ENCODE results near the gene UGT1A6.

UGT1A6 gene

GRCh38 chr2:233807215-233807865 is 114.7 kb downstream of the UGT1A6 start:
- Histone ChIP-seq H3K27me3 (ENCODE audit: control insufficient read depth in 1 of 2, insufficient read depth in 2 of 2, low read length in 2 of 2) (no peaks in the 10 kb centered on the region), H3K9ac (ENCODE audit: low read depth in 1 of 2, low read length in 2 of 2) (no peak overlapping the region), H3K36me3 (ENCODE audit: control insufficient read depth in 1 of 2, insufficient read depth in 2 of 2, low read length in 2 of 2) (no peaks in the 10 kb centered on the region), H3K9me3 (ENCODE audit: control insufficient read depth in 1 of 2, low read length in 2 of 2) (no peaks in the 10 kb centered on the region), H3K4me1 (ENCODE audit: control insufficient read depth in 1 of 2, insufficient read depth in 2 of 2, low read length in 2 of 2) (no peaks in the 10 kb centered on the region), H3K4me3 (ENCODE audit: low read depth in 1 of 2, low read length in 2 of 2) (no peak overlapping the region), H3K27ac (ENCODE audit: low read depth, low read length) (no peak overlapping the region)

- Histone ChIP-seq H3K9ac (ENCODE audit: low read depth in 1 of 2, low read length in 2 of 2) (no peak overlapping the region), H3K4me1 (ENCODE audit: control insufficient read depth in 1 of 2, insufficient read depth in 2 of 2, low read length in 2 of 2) (no peaks in the 10 kb centered on the region), H3K27me3 (ENCODE audit: control insufficient read depth in 1 of 2, insufficient read depth in 2 of 2, low read length in 2 of 2) (no peaks in the 10 kb centered on the region), H3K9me3 (ENCODE audit: control insufficient read depth in 1 of 2, low read length in 2 of 2) (no peaks in the 10 kb centered on the region), H3K4me3 (ENCODE audit: low read depth in 1 of 2, low read length in 2 of 2) (no peak overlapping the region), H3K27ac (ENCODE audit: low read depth, low read length) (no peak overlapping the region), H3K36me3 (ENCODE audit: control insufficient read depth in 1 of 2, insufficient read depth in 2 of 2, low read length in 2 of 2) (no peaks in the 10 kb centered on the region)
Observed at GRCh38 chr2:233807966-233808935, 115.6 kb downstream of the UGT1A6 start.

GRCh38 chr2:233810385-233810784 is 117.7 kb downstream of the UGT1A6 start:
- H3K9me3 ChIP-seq (ENCODE audit: control insufficient read depth in 1 of 2, low read length in 2 of 2) = no peaks in the 10 kb centered on the region
- H3K27me3 ChIP-seq (ENCODE audit: control insufficient read depth in 1 of 2, insufficient read depth in 2 of 2, low read length in 2 of 2) = peaks cover 0 to 2% of the 10 kb centered on the region in 2 donors
- no peak overlapping the region for H3K4me3 ChIP-seq (ENCODE audit: low read depth in 1 of 2, low read length in 2 of 2)
- H3K27ac ChIP-seq (ENCODE audit: low read depth, low read length) = no peak overlapping the region
- no peak overlapping the region for H3K9ac ChIP-seq (ENCODE audit: low read depth in 1 of 2, low read length in 2 of 2)
- no peaks in the 10 kb centered on the region for H3K4me1 ChIP-seq (ENCODE audit: control insufficient read depth in 1 of 2, insufficient read depth in 2 of 2, low read length in 2 of 2)
- no peaks in the 10 kb centered on the region for H3K36me3 ChIP-seq (ENCODE audit: control insufficient read depth in 1 of 2, insufficient read depth in 2 of 2, low read length in 2 of 2)

- Histone ChIP-seq H3K4me1 (ENCODE audit: control insufficient read depth in 1 of 2, insufficient read depth in 2 of 2, low read length in 2 of 2) (no peaks in the 10 kb centered on the region), H3K27me3 (ENCODE audit: control insufficient read depth in 1 of 2, insufficient read depth in 2 of 2, low read length in 2 of 2) (peaks cover 0 to 2% of the 10 kb centered on the region in 2 donors), H3K27ac (ENCODE audit: low read depth, low read length) (no peak overlapping the region), H3K9me3 (ENCODE audit: control insufficient read depth in 1 of 2, low read length in 2 of 2) (no peaks in the 10 kb centered on the region), H3K4me3 (ENCODE audit: low read depth in 1 of 2, low read length in 2 of 2) (no peak overlapping the region), H3K36me3 (ENCODE audit: control insufficient read depth in 1 of 2, insufficient read depth in 2 of 2, low read length in 2 of 2) (no peaks in the 10 kb centered on the region), H3K9ac (ENCODE audit: low read depth in 1 of 2, low read length in 2 of 2) (no peak overlapping the region)
Observed at GRCh38 chr2:233811087-233811486, 118.4 kb downstream of the UGT1A6 start.

GRCh38 chr2:233811732-233812131 is 119.0 kb downstream of the UGT1A6 start:
- no peak overlapping the region for H3K4me3 ChIP-seq (ENCODE audit: low read depth in 1 of 2, low read length in 2 of 2)
- no peaks in the 10 kb centered on the region for H3K4me1 ChIP-seq (ENCODE audit: control insufficient read depth in 1 of 2, insufficient read depth in 2 of 2, low read length in 2 of 2)
- H3K9me3 ChIP-seq (ENCODE audit: control insufficient read depth in 1 of 2, low read length in 2 of 2) = no peaks in the 10 kb centered on the region
- no peaks in the 10 kb centered on the region for H3K36me3 ChIP-seq (ENCODE audit: control insufficient read depth in 1 of 2, insufficient read depth in 2 of 2, low read length in 2 of 2)
- no peak overlapping the region for H3K27ac ChIP-seq (ENCODE audit: low read depth, low read length)
- no peak overlapping the region for H3K9ac ChIP-seq (ENCODE audit: low read depth in 1 of 2, low read length in 2 of 2)
- peaks cover 0 to 2% of the 10 kb centered on the region in 2 donors for H3K27me3 ChIP-seq (ENCODE audit: control insufficient read depth in 1 of 2, insufficient read depth in 2 of 2, low read length in 2 of 2)

GRCh38 chr2:233813236-233814055 is 120.8 kb downstream of the UGT1A6 start:
- no peak overlapping the region for H3K27ac ChIP-seq (ENCODE audit: low read depth, low read length)
- peaks cover 0 to 5% of the 10 kb centered on the region in 2 donors for H3K4me1 ChIP-seq (ENCODE audit: control insufficient read depth in 1 of 2, insufficient read depth in 2 of 2, low read length in 2 of 2)
- H3K27me3 ChIP-seq (ENCODE audit: control insufficient read depth in 1 of 2, insufficient read depth in 2 of 2, low read length in 2 of 2) = peaks cover 0 to 2% of the 10 kb centered on the region in 2 donors
- H3K4me3 ChIP-seq (ENCODE audit: low read depth in 1 of 2, low read length in 2 of 2) = no peak overlapping the region
- H3K9ac ChIP-seq (ENCODE audit: low read depth in 1 of 2, low read length in 2 of 2) = no peak overlapping the region
- no peaks in the 10 kb centered on the region for H3K36me3 ChIP-seq (ENCODE audit: control insufficient read depth in 1 of 2, insufficient read depth in 2 of 2, low read length in 2 of 2)
- H3K9me3 ChIP-seq (ENCODE audit: control insufficient read depth in 1 of 2, low read length in 2 of 2) = no peaks in the 10 kb centered on the region

GRCh38 chr2:233814056-233814835 is 121.6 kb downstream of the UGT1A6 start:
- no peaks in the 10 kb centered on the region for H3K36me3 ChIP-seq (ENCODE audit: control insufficient read depth in 1 of 2, insufficient read depth in 2 of 2, low read length in 2 of 2)
- no peak overlapping the region for H3K4me3 ChIP-seq (ENCODE audit: low read depth in 1 of 2, low read length in 2 of 2)
- H3K9me3 ChIP-seq (ENCODE audit: control insufficient read depth in 1 of 2, low read length in 2 of 2) = no peaks in the 10 kb centered on the region
- peaks cover 0 to 5% of the 10 kb centered on the region in 2 donors for H3K4me1 ChIP-seq (ENCODE audit: control insufficient read depth in 1 of 2, insufficient read depth in 2 of 2, low read length in 2 of 2)
- no peak overlapping the region for H3K9ac ChIP-seq (ENCODE audit: low read depth in 1 of 2, low read length in 2 of 2)
- peaks cover 2 to 3% of the 10 kb centered on the region in 2 donors for H3K27me3 ChIP-seq (ENCODE audit: control insufficient read depth in 1 of 2, insufficient read depth in 2 of 2, low read length in 2 of 2)
- H3K27ac ChIP-seq (ENCODE audit: low read depth, low read length) = no peak overlapping the region

- Histone ChIP-seq H3K27me3 (ENCODE audit: control insufficient read depth in 1 of 2, insufficient read depth in 2 of 2, low read length in 2 of 2) (peaks cover 2 to 3% of the 10 kb centered on the region in 2 donors), H3K27ac (ENCODE audit: low read depth, low read length) (no peak overlapping the region), H3K4me1 (ENCODE audit: control insufficient read depth in 1 of 2, insufficient read depth in 2 of 2, low read length in 2 of 2) (peaks cover 0 to 5% of the 10 kb centered on the region in 2 donors), H3K9me3 (ENCODE audit: control insufficient read depth in 1 of 2, low read length in 2 of 2) (no peaks in the 10 kb centered on the region), H3K4me3 (ENCODE audit: low read depth in 1 of 2, low read length in 2 of 2) (no peak overlapping the region), H3K36me3 (ENCODE audit: control insufficient read depth in 1 of 2, insufficient read depth in 2 of 2, low read length in 2 of 2) (no peaks in the 10 kb centered on the region), H3K9ac (ENCODE audit: low read depth in 1 of 2, low read length in 2 of 2) (no peak overlapping the region)
Observed at GRCh38 chr2:233815861-233816260, 123.2 kb downstream of the UGT1A6 start.

GRCh38 chr2:233816334-233816733 is 123.6 kb downstream of the UGT1A6 start:
- Histone ChIP-seq H3K27me3 (ENCODE audit: control insufficient read depth in 1 of 2, insufficient read depth in 2 of 2, low read length in 2 of 2) (peaks cover 2 to 3% of the 10 kb centered on the region in 2 donors), H3K4me3 (ENCODE audit: low read depth in 1 of 2, low read length in 2 of 2) (no peak overlapping the region), H3K9ac (ENCODE audit: low read depth in 1 of 2, low read length in 2 of 2) (no peak overlapping the region), H3K27ac (ENCODE audit: low read depth, low read length) (no peak overlapping the region), H3K4me1 (ENCODE audit: control insufficient read depth in 1 of 2, insufficient read depth in 2 of 2, low read length in 2 of 2) (peaks cover 0 to 7% of the 10 kb centered on the region in 2 donors), H3K9me3 (ENCODE audit: control insufficient read depth in 1 of 2, low read length in 2 of 2) (no peaks in the 10 kb centered on the region), H3K36me3 (ENCODE audit: control insufficient read depth in 1 of 2, insufficient read depth in 2 of 2, low read length in 2 of 2) (no peaks in the 10 kb centered on the region)
